Thyroid gland (tissue), 4 donors: ENCODE measurements around the gene NPDC1. TPM values are rescaled to one million over a fixed set of nuclear protein-coding genes. Genes with fewer than 3 reads are reported as not detected.
A peak's percentile ranks its signal among the peaks of the same experiment; 100 is the strongest.

ENCODE experiments used
- DNase-seq, 2 donors: peaks; one replicate each; pipeline ENCODE4 v3.0.0-alpha.2; 2019
- H3K27ac ChIP-seq, 3 donors: fragments of 200-600 bp; sonication (generic); 1 replicate in 2 of 3; 2 replicates in 1 of 3; pipeline ENCODE4 v1.5.1; 2016 to 2019; ENCODE audit warnings: mild to moderate bottlenecking in 1 of 3, moderate library complexity in 1 of 3
- H3K27me3 ChIP-seq: fragments of 200-600 bp; sonication (generic); one replicate; pipeline ENCODE4 v1.5.1; 2019
- H3K36me3 ChIP-seq, 2 donors: fragments of 200-600 bp; sonication (generic); one replicate each; pipeline ENCODE4 v1.5.1; 2016 to 2019
- H3K4me1 ChIP-seq, 2 donors: fragments of 200-600 bp; sonication (generic); one replicate each; pipeline ENCODE4 v1.5.1; 2017 to 2019
- H3K4me3 ChIP-seq, 3 donors: fragments of 200-600 bp; sonication (generic); replicated peaks in 1 of 3; 1 replicate in 2 of 3; 2 replicates in 1 of 3; pipeline ENCODE4 v1.5.1; 2016; ENCODE audit warnings: mild to moderate bottlenecking in 1 of 3
- H3K9me3 ChIP-seq: fragments of 200-600 bp; sonication (generic); one replicate; pipeline ENCODE4 v1.5.1; 2017
- POLR2A ChIP-seq, 2 donors: fragments of 450-650 bp; IDR thresholded peaks; one replicate each; pipeline ENCODE4 v1.6.1; 2017; ENCODE audit warnings: antibody characterized with exemption in 2 of 2, mild to moderate bottlenecking in 2 of 2, moderate library complexity in 1 of 2
- WGBS, 2 donors: methylation state at CpG; one replicate each; pipeline ENCODE4 v1.1.5; 2017; 5-methylcytosine and 5-hydroxymethylcytosine counted together
- intact Hi-C: fragments of 100-400 bp; cut with DNase I; formaldehyde crosslinking; loops from one replicate; pipeline ENCODE4 v1.15.1; 2023
- total RNA-seq, 4 donors: library from RNA; depleted of rRNA; stranded (reverse); fragments of >200 nt; gene quantifications; one replicate each; pipeline ENCODE4 v1.2.3, GENCODE V29; 2016
- TF ChIP-seq, protein P1 (sequence below), 6 experiments: fragments of 200-600 bp in 3 of 6; fragments of 450-650 bp in 3 of 6; sonication (generic) in 3 of 6; IDR thresholded peaks; one replicate each; pipeline ENCODE4 v1.5.1; 2016 to 2019; ENCODE audit warnings: antibody characterized with exemption in 6 of 6, mild to moderate bottlenecking in 2 of 6, inconsistent platforms in 1 of 6, moderate library complexity in 1 of 6

The NPDC1 gene
- total RNA-seq, 4 donors from 2014 or later, result 23.3 to 65.9 (median 35.4) TPM

DNA sequence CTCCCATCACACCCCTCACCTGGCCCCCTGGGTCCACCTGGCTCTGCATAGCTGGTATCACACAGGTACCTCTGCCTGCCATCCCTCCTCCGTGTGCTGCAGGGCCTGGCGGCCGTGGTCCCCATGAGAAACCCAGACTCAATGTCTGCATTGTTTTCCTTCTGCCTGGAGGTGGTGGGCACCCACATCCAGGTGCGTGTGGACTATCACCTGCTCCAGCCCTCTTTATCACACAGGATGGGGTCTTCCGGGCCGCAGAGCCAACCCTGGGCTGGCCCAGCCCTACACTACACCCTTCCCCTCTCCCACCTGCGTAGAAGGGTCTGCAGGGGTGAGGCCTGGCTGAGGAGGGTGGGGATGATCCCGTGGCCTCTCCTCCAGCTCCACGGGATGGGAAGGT, 7.1 kb downstream of the NPDC1 start:
- Histone ChIP-seq H3K9me3 (no peaks in the 10 kb centered on the region), H3K27me3 (no peaks in the 10 kb centered on the region), H3K4me3 (no peak overlapping the region), H3K36me3 (peaks cover 0 to 8% of the 10 kb centered on the region in 2 donors), H3K4me1 (peaks cover 10 to 20% of the 10 kb centered on the region in 2 donors), H3K27ac (no peak overlapping the region)
- no peak for DNase-seq
- intact Hi-C loops, result loop anchor here (10.0 kb wide), 1 partner anchor 194 kb away; the partner anchor contains the start of genes AJM1 and PHPT1
- TF ChIP-seq, protein P1, sequence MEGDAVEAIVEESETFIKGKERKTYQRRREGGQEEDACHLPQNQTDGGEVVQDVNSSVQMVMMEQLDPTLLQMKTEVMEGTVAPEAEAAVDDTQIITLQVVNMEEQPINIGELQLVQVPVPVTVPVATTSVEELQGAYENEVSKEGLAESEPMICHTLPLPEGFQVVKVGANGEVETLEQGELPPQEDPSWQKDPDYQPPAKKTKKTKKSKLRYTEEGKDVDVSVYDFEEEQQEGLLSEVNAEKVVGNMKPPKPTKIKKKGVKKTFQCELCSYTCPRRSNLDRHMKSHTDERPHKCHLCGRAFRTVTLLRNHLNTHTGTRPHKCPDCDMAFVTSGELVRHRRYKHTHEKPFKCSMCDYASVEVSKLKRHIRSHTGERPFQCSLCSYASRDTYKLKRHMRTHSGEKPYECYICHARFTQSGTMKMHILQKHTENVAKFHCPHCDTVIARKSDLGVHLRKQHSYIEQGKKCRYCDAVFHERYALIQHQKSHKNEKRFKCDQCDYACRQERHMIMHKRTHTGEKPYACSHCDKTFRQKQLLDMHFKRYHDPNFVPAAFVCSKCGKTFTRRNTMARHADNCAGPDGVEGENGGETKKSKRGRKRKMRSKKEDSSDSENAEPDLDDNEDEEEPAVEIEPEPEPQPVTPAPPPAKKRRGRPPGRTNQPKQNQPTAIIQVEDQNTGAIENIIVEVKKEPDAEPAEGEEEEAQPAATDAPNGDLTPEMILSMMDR (IDR thresholded peaks at IDR 0.05), result no peak
- no peak for TF ChIP-seq POLR2A (IDR thresholded peaks at IDR 0.05)
- WGBS, 2 donors, result 87 to 92% methylated on average over 6 to 7 of the region's 9 CpGs

DNA sequence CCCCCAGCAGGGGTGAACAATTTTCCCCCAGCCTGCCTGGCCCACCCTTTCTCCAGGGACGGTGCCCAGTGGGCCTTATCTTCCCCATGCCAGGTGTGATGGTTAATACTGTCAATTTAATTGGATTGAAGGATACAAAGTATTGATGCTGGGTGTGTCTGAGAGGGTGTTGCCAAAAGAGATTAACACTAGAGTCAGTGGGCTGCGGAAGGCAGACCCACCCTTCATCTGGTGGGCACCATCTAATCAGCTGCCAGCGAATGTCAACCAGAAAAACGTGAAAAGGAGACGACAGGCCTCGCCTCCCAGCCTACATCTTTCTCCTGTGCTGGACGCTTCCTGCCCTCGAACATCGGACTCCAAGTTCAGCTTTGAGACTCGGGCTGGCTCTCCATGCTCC, 8.5 kb downstream of the NPDC1 start:
- 93 to 95% methylated on average over 10 of the region's 10 CpGs for WGBS, 2 donors
- Histone ChIP-seq H3K9me3 (no peaks in the 10 kb centered on the region), H3K36me3 (peaks cover 0 to 8% of the 10 kb centered on the region in 2 donors), H3K27ac (no peak overlapping the region), H3K4me1 (peaks cover 10 to 20% of the 10 kb centered on the region in 2 donors), H3K4me3 (no peak overlapping the region), H3K27me3 (no peaks in the 10 kb centered on the region)
- DNase-seq, result no peak
- intact Hi-C loops, result loop anchor here (10.0 kb wide), 1 partner anchor 193 kb away; the partner anchor contains the start of genes AJM1 and PHPT1
- no peak for TF ChIP-seq POLR2A (IDR thresholded peaks at IDR 0.05)
- TF ChIP-seq, protein P1 (IDR thresholded peaks at IDR 0.05), result no peak

DNA sequence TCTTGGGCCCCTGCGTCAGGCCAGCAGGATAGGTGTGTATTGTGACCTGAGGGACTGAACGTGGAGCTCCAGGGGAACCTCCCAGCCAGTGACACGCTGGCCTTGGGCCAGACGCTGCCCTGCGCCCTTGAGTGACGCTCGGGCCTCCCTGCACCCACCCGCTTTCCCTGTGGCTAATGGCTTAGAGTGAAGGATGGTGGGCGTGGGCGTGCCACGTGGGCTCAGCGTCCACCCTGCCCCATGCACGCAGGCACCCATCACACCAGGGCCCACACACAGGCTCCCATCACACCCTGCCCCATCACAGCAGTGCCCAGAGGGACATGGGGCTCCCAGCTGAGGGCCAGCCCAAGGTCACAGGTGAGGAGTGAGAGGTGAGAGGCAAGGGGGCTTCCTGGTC, 8.9 kb downstream of the NPDC1 start:
- intact Hi-C loops, result loop anchor here (10.0 kb wide), 1 partner anchor 192 kb away; the partner anchor contains the start of genes AJM1 and PHPT1
- WGBS, 2 donors, result 66 to 79% methylated on average over 8 to 13 of the region's 13 CpGs
- Histone ChIP-seq H3K4me1 (peaks cover 10 to 20% of the 10 kb centered on the region in 2 donors), H3K27ac (no peak overlapping the region), H3K36me3 (peaks cover 0 to 8% of the 10 kb centered on the region in 2 donors), H3K9me3 (no peaks in the 10 kb centered on the region), H3K27me3 (no peaks in the 10 kb centered on the region), H3K4me3 (no peak overlapping the region)
- DNase-seq, result no peak
- TF ChIP-seq, protein P1 (IDR thresholded peaks at IDR 0.05), result no peak
- no peak for TF ChIP-seq POLR2A (IDR thresholded peaks at IDR 0.05)

DNA sequence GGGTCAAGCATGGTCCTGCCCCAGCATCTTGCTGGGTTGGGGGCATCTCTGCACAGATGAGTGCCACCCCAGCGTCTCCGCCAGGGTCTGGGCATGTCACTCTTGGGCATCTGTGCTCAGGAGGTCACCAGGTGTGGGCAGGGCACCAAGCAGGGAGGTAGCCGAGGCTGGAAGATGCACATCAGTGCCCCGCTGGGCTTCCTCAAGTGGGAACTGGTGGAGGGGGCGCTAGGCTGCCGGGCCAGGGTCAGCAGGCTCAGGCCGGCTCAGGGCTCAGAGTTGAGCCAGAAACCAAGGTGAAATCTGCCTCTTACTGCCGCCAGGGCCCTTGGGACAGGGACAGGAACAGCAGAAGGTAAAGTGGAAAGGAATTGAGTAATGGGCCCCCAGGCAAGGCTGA, 10.0 kb downstream of the NPDC1 start:
- Histone ChIP-seq H3K4me3 (no peak overlapping the region), H3K9me3 (no peaks in the 10 kb centered on the region), H3K27ac (no peak overlapping the region), H3K36me3 (peaks cover 0 to 8% of the 10 kb centered on the region in 2 donors), H3K27me3 (no peaks in the 10 kb centered on the region), H3K4me1 (peaks cover 10 to 20% of the 10 kb centered on the region in 2 donors)
- WGBS, 2 donors, result 34 to 45% methylated on average over 5 to 8 of the region's 8 CpGs
- DNase-seq, result peak; percentile 37
- intact Hi-C loops, result loop anchor here (10.0 kb wide), 1 partner anchor 191 kb away; the partner anchor contains the start of genes AJM1 and PHPT1
- TF ChIP-seq POLR2A (IDR thresholded peaks at IDR 0.05), result no peak
- TF ChIP-seq, protein P1 (IDR thresholded peaks at IDR 0.05), result no peak

DNA sequence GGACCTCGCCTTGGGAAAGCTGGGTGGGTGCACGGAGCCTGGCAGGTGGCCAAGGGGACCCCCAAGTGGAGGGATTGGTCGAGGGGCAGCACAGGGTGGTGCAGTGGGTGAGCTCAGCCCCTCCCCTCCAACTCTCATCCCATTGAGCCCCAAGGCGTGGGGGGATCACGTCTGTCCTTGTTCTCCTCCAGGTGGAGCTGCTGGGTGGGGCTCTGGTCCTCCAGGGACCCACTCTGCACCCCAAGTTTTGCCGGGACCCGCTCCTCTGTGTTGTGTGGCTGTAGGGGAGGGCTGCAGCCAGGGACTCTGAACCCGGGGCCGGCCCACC, 10.5 kb downstream of the NPDC1 start:
- no peak overlapping the region for H3K4me3 ChIP-seq
- intact Hi-C loops, result loop anchor here (10.0 kb wide), 1 partner anchor 191 kb away; the partner anchor contains the start of genes AJM1 and PHPT1
- H3K36me3 ChIP-seq, result peaks cover 0 to 8% of the 10 kb centered on the region in 2 donors
- no peak for DNase-seq
- no CpG with 5 or more reads among the region's 9 CpGs for WGBS, 2 donors
- H3K27ac ChIP-seq, result peak overlapping the region in 1 of 3 donors; percentile 24
- no peak for TF ChIP-seq POLR2A (IDR thresholded peaks at IDR 0.05)
- TF ChIP-seq, protein P1 (IDR thresholded peaks at IDR 0.05), result peak in 1 of 6 experiments; percentile 1
- no peaks in the 10 kb centered on the region for H3K27me3 ChIP-seq
- peaks cover 10 to 20% of the 10 kb centered on the region in 2 donors for H3K4me1 ChIP-seq
- H3K9me3 ChIP-seq, result no peaks in the 10 kb centered on the region
